MM.1S (cell line): ENCODE data around the gene HMX1.

ENCODE experiments used
- DNase-seq: peaks from one replicate; pipeline ENCODE4 v3.0.0-alpha.2; 2015
- H2AFZ ChIP-seq: fragments of 300-600 bp; sonication (generic); 2 replicates; pipeline ENCODE4 v1.6.0; 2016; ENCODE audit warnings: antibody characterized with exemption, low read length
- H3F3A ChIP-seq: fragments of 300-600 bp; sonication (generic); 2 replicates; pipeline ENCODE4 v1.6.1; 2016; ENCODE audit warnings: mild to moderate bottlenecking, antibody characterized with exemption, low read length, moderate library complexity, mixed read lengths; ENCODE audit not compliant: insufficient read depth
- H3K27ac ChIP-seq: fragments of 300-600 bp; sonication (generic); 2 replicates; pipeline ENCODE4 v1.5.1; 2016; ENCODE audit warnings: mild to moderate bottlenecking, low read length
- H3K27me3 ChIP-seq: fragments of 300-600 bp; sonication (generic); replicated peaks from 2 replicates; pipeline ENCODE4 v1.6.0; 2016; ENCODE audit warnings: low read length; ENCODE audit not compliant: insufficient read depth
- H3K36me3 ChIP-seq: fragments of 300-600 bp; sonication (generic); replicated peaks from 2 replicates; pipeline ENCODE4 v1.6.1; 2016; ENCODE audit warnings: mild to moderate bottlenecking, low read length, mixed read lengths; ENCODE audit not compliant: insufficient read depth
- H3K4me1 ChIP-seq: fragments of 300-600 bp; sonication (generic); 2 replicates; pipeline ENCODE4 v1.6.1; 2016; ENCODE audit warnings: low read length, mixed read lengths
- H3K4me2 ChIP-seq: fragments of 300-600 bp; sonication (generic); 2 replicates; pipeline ENCODE4 v1.6.0; 2016; ENCODE audit warnings: low read depth, low read length
- H3K4me3 ChIP-seq: fragments of 300-600 bp; sonication (generic); 2 replicates; pipeline ENCODE4 v1.5.1; 2016; ENCODE audit warnings: low read length, mixed read lengths
- H3K79me2 ChIP-seq: fragments of 300-600 bp; sonication (generic); 2 replicates; pipeline ENCODE4 v1.6.1; 2016; ENCODE audit warnings: mixed run types, low read length, mixed read lengths
- H3K9ac ChIP-seq: fragments of 300-600 bp; sonication (generic); 2 replicates; pipeline ENCODE4 v1.6.1; 2016; ENCODE audit warnings: low read length, mixed read lengths
- H3K9me2 ChIP-seq: fragments of 300-600 bp; sonication (generic); replicated peaks from 2 replicates; pipeline ENCODE4 v1.6.1; 2016; ENCODE audit warnings: mild to moderate bottlenecking, low read length, mixed read lengths; ENCODE audit not compliant: insufficient read depth
- H3K9me3 ChIP-seq: fragments of 300-600 bp; sonication (generic); replicated peaks from 2 replicates; pipeline ENCODE4 v1.6.1; 2016; ENCODE audit warnings: mild to moderate bottlenecking, low read length, mixed read lengths; ENCODE audit not compliant: insufficient read depth
- H4K20me1 ChIP-seq: fragments of 300-600 bp; sonication (generic); 2 replicates; pipeline ENCODE4 v1.6.1; 2016; ENCODE audit warnings: mild to moderate bottlenecking, low read length, moderate library complexity, mixed read lengths; ENCODE audit not compliant: insufficient read depth
- CTCF ChIP-seq: fragments of 300-600 bp; sonication (generic); IDR thresholded peaks from 2 replicates; pipeline ENCODE4 v1.5.1; 2016; ENCODE audit warnings: antibody characterized with exemption, low read length, mixed read lengths
- EZH2 ChIP-seq: fragments of 300-600 bp; sonication (generic); optimal IDR thresholded peaks from 2 replicates; pipeline ENCODE3; 2017; ENCODE audit warnings: low read depth, mild to moderate bottlenecking, antibody characterized with exemption, low read length, mixed read lengths
- EZH2phosphoT487 ChIP-seq: fragments of 300-600 bp; sonication (generic); IDR thresholded peaks from 2 replicates; pipeline ENCODE4 v1.6.1; 2018; ENCODE audit warnings: antibody characterized with exemption, low read length

Gene HMX1

GRCh38 chr4:8855818-8856245, 15.8 kb downstream of the HMX1 start:
- no peaks in the 10 kb centered on the region for H3K36me3 ChIP-seq
- TF ChIP-seq EZH2 (no peak), CTCF (peak; percentile 13; the same call in 1 of the 2 replicates), EZH2phosphoT487 (no peak; the same call in 1 of the 2 replicates)
- no peaks in the 10 kb centered on the region for H3K9me2 ChIP-seq
- H3K9ac ChIP-seq = no peak overlapping the region
- no peaks in the 10 kb centered on the region for H3F3A ChIP-seq
- H3K9me3 ChIP-seq = no peaks in the 10 kb centered on the region
- DNase-seq = no peak
- no peak overlapping the region for H3K4me2 ChIP-seq
- H3K79me2 ChIP-seq = no peaks in the 10 kb centered on the region
- H3K4me1 ChIP-seq = no peaks in the 10 kb centered on the region; the same call in 1 of the 2 replicates
- H3K4me3 ChIP-seq = no peak overlapping the region
- H3K27ac ChIP-seq = no peak overlapping the region
- H2AFZ ChIP-seq = no peak overlapping the region
- no peaks in the 10 kb centered on the region for H4K20me1 ChIP-seq
- peaks cover 99% of the 10 kb centered on the region for H3K27me3 ChIP-seq

GRCh38 chr4:8854931-8855330, 16.7 kb downstream of the HMX1 start:
- Histone ChIP-seq H3K9me2 (no peaks in the 10 kb centered on the region), H3K36me3 (no peaks in the 10 kb centered on the region), H3K79me2 (no peaks in the 10 kb centered on the region), H3K4me2 (no peak overlapping the region), H3K4me1 (no peaks in the 10 kb centered on the region; the same call in 1 of the 2 replicates), H3F3A (no peaks in the 10 kb centered on the region), H3K4me3 (no peak overlapping the region), H3K9ac (no peak overlapping the region), H3K27me3 (peaks cover 100% of the 10 kb centered on the region), H4K20me1 (no peaks in the 10 kb centered on the region), H3K27ac (no peak overlapping the region), H3K9me3 (no peaks in the 10 kb centered on the region), H2AFZ (no peak overlapping the region)
- TF ChIP-seq EZH2phosphoT487 (no peak), CTCF (no peak), EZH2 (no peak)
- DNase-seq = no peak

- DNase-seq = no peak
- no peaks in the 10 kb centered on the region for H4K20me1 ChIP-seq
- H3K9me3 ChIP-seq = no peaks in the 10 kb centered on the region
- no peaks in the 10 kb centered on the region for H3K9me2 ChIP-seq
- no peak overlapping the region for H3K27ac ChIP-seq
- no peak overlapping the region for H3K4me3 ChIP-seq
- H2AFZ ChIP-seq = no peak overlapping the region
- no peaks in the 10 kb centered on the region for H3F3A ChIP-seq
- peaks cover 100% of the 10 kb centered on the region for H3K27me3 ChIP-seq
- H3K36me3 ChIP-seq = no peaks in the 10 kb centered on the region
- TF ChIP-seq EZH2phosphoT487 (no peak), EZH2 (no peak), CTCF (no peak)
- no peaks in the 10 kb centered on the region; the same call in 1 of the 2 replicates for H3K4me1 ChIP-seq
- H3K4me2 ChIP-seq = no peak overlapping the region
- no peaks in the 10 kb centered on the region for H3K79me2 ChIP-seq
- H3K9ac ChIP-seq = no peak overlapping the region
These were observed 17.6 kb downstream of the HMX1 start for GRCh38 chr4:8854016-8854415.
